ENCODE results near the gene COL20A1.
A peak's percentile ranks its signal among the peaks of the same experiment; 100 is the strongest.

COL20A1 gene

GRCh38 chr20:63309261-63310071, 16.5 kb downstream of the COL20A1 start:
- DNase-seq: peak; percentile 54

GRCh38 chr20:63310265-63310991, 17.4 kb downstream of the COL20A1 start:
- no peak for DNase-seq

GRCh38 chr20:63311186-63311832, 18.3 kb downstream of the COL20A1 start:
- DNase-seq: no peak

GRCh38 chr20:63311833-63312243, 18.9 kb downstream of the COL20A1 start:
- DNase-seq: peak; percentile 24

GRCh38 chr20:63312273-63312672, 19.3 kb downstream of the COL20A1 start:
- no peak for DNase-seq

- DNase-seq: no peak
These were observed 19.8 kb downstream of the COL20A1 start for GRCh38 chr20:63312690-63313348.

GRCh38 chr20:63313349-63314014, 20.5 kb downstream of the COL20A1 start:
- DNase-seq: no peak

GRCh38 chr20:63314015-63314471, 21.1 kb downstream of the COL20A1 start:
- DNase-seq: no peak

- DNase-seq: no peak
These were observed 21.7 kb downstream of the COL20A1 start for GRCh38 chr20:63314566-63315239.

GRCh38 chr20:63315240-63315689, 22.3 kb downstream of the COL20A1 start:
- no peak for DNase-seq

- no peak for DNase-seq
These were observed 22.9 kb downstream of the COL20A1 start for GRCh38 chr20:63315731-63316491.

GRCh38 chr20:63316502-63316921, 23.5 kb downstream of the COL20A1 start:
- DNase-seq: no peak

- DNase-seq: no peak
These were observed 24.1 kb downstream of the COL20A1 start for GRCh38 chr20:63317061-63317460.

GRCh38 chr20:63317601-63318291, 24.8 kb downstream of the COL20A1 start:
- no peak for DNase-seq

- no peak for DNase-seq
These were observed 25.6 kb downstream of the COL20A1 start for GRCh38 chr20:63318391-63319163.

GRCh38 chr20:63319164-63320040, 26.4 kb downstream of the COL20A1 start:
- no peak for DNase-seq

- DNase-seq: no peak
These were observed 27.1 kb downstream of the COL20A1 start for GRCh38 chr20:63320041-63320511.

GRCh38 chr20:63320616-63321147, 27.7 kb downstream of the COL20A1 start:
- DNase-seq: no peak
